ENCODE data around the gene RNF43. TPM values are rescaled to one million over a fixed set of nuclear protein-coding genes. Genes with fewer than 3 reads are reported as not detected.

RNF43 gene
- total and polyA plus RNA-seq, 2 of the 13 experiments (the other 11 are each of a cell fraction or from before 2014, with no cell fraction given), result 31.0 to 53.4 TPM

- no peak for TF ChIP-seq CREB1 (IDR thresholded peaks at IDR 0.05)
- peak; percentile 64 for TF ChIP-seq CREB1 (CRISPR knock-in tag; IDR thresholded peaks at IDR 0.05)
- 0 out of 2 replicates have a peak, but pooled peaks have one; percentile 19 for TF ChIP-seq YEATS2 (CRISPR knock-in tag; IDR thresholded peaks at IDR 0.05; ENCODE audit: borderline replicate concordance)
- TF ChIP-seq ZNF878 (CRISPR knock-in tag; IDR thresholded peaks at IDR 0.05), result peak; percentile 34; the same call in 1 of the 2 replicates
- TF ChIP-seq PAXIP1 (CRISPR knock-in tag; conservative IDR thresholded peaks at IDR 0.05), result peak; percentile 80
- peak; percentile 70; the same call in 1 of the 2 replicates for TF ChIP-seq NCOR1 (IDR thresholded peaks at IDR 0.05; ENCODE audit: borderline replicate concordance, low read length)
- TF ChIP-seq ZNF441 (CRISPR knock-in tag; IDR thresholded peaks at IDR 0.05; ENCODE audit: borderline replicate concordance), result no peak
- TF ChIP-seq FOXP4 (CRISPR knock-in tag; IDR thresholded peaks at IDR 0.05), result peak; percentile 80
- no peak for TF ChIP-seq SOX6 (IDR thresholded peaks at IDR 0.05)
- TF ChIP-seq SOX6 (CRISPR knock-in tag; IDR thresholded peaks at IDR 0.05), result peak; percentile 88
- TF ChIP-seq ZNF253 (CRISPR knock-in tag; IDR thresholded peaks at IDR 0.05; ENCODE audit: borderline replicate concordance), result no peak
- TF ChIP-seq ZBED4 (CRISPR knock-in tag; IDR thresholded peaks at IDR 0.05; ENCODE audit: borderline replicate concordance), result no peak
- 0 out of 2 replicates have a peak, but pooled peaks have one; percentile 60 for TF ChIP-seq BRD4 (CRISPR knock-in tag; IDR thresholded peaks at IDR 0.05)
- TF ChIP-seq ZKSCAN8 (CRISPR knock-in tag; IDR thresholded peaks at IDR 0.05; ENCODE audit: borderline replicate concordance), result peak; percentile 43; the same call in 1 of the 2 replicates
- 0 out of 2 replicates have a peak, but pooled peaks have one; percentile 17 for TF ChIP-seq SMAD3 (CRISPR knock-in tag; IDR thresholded peaks at IDR 0.05)
- no peak for TF ChIP-seq MAX (IDR thresholded peaks at IDR 0.05)
- peak; percentile 81 for TF ChIP-seq HNF4A (CRISPR knock-in tag; IDR thresholded peaks at IDR 0.05)
- TF ChIP-seq ZFP41 (CRISPR knock-in tag; IDR thresholded peaks at IDR 0.05; ENCODE audit: borderline replicate concordance), result no peak
- TF ChIP-seq RCOR2 (CRISPR knock-in tag; IDR thresholded peaks at IDR 0.05), result 0 out of 2 replicates have a peak, but pooled peaks have one; percentile 20
- no peak for TF ChIP-seq ZNF121 (CRISPR knock-in tag; IDR thresholded peaks at IDR 0.05)
- no peak for TF ChIP-seq ZBTB1 (CRISPR knock-in tag; IDR thresholded peaks at IDR 0.05; ENCODE audit: borderline replicate concordance)
Measured at GRCh38 chr17:58383892-58384462, 33.4 kb downstream of the RNF43 start (continued).
